HEK293 (cell line): Measurements from ENCODE around the gene F3.

Experiments used
- CTCF ChIA-PET: fragments of 350-600 bp; formaldehyde crosslinking; extraction: SDS; loops from one replicate; lab custom pipeline; 2021; ENCODE audit warnings: antibody characterized with exemption; lab: Yijun Ruan, JAX
- POLR2A ChIA-PET: fragments of 300-600 bp; formaldehyde crosslinking; extraction: SDS; loops from one replicate; lab custom pipeline; 2020; ENCODE audit warnings: antibody characterized with exemption, inconsistent platforms; lab: Yijun Ruan, JAX
- H3K27ac ChIP-seq: fragments of 200-500 bp; sonication (Bioruptor generic); 2 replicates; pipeline ENCODE4 v1.5.1; 2014; ENCODE audit warnings: low read depth, low read length, control low read depth, inconsistent platforms; ENCODE audit errors: extremely low read depth
- H3K36me3 ChIP-seq, 2 experiments: fragments of 200-500 bp in 1 of 2; sonication (Bioruptor generic) in 1 of 2; 1 replicate in 1 of 2; 2 replicates in 1 of 2; pipeline ENCODE4 v1.5.1; 2014 to 2017; ENCODE audit warnings: inconsistent platforms in 2 of 2, low read length in 2 of 2; ENCODE audit not compliant: control insufficient read depth in 2 of 2, insufficient read depth in 1 of 2
- H3K4me1 ChIP-seq: fragments of 200-500 bp; sonication (Bioruptor generic); 2 replicates; pipeline ENCODE4 v1.5.1; 2014; ENCODE audit warnings: mild to moderate bottlenecking, low read length, inconsistent platforms; ENCODE audit not compliant: control insufficient read depth, insufficient read depth
- H3K4me3 ChIP-seq: 2 replicates; pipeline ENCODE4 v1.5.1; 2011; ENCODE audit warnings: low read depth, mild to moderate bottlenecking, control low read depth, low read length, moderate library complexity
- H3K9me3 ChIP-seq: fragments of 200-500 bp; sonication (Bioruptor generic); 2 replicates; pipeline ENCODE4 v1.5.1; 2014; ENCODE audit warnings: low read depth, low read length, inconsistent platforms; ENCODE audit not compliant: control insufficient read depth, insufficient read depth
- FEZF1 ChIP-seq: fragments of 450-650 bp; formaldehyde crosslinking; IDR thresholded peaks from 2 replicates; pipeline ENCODE4 v1.5.1; 2016; ENCODE audit warnings: missing biosample characterization, missing genetic modification characterization
- MYNN ChIP-seq: fragments of 450-650 bp; formaldehyde crosslinking; IDR thresholded peaks from 2 replicates; pipeline ENCODE4 v1.5.1; 2016; ENCODE audit warnings: missing biosample characterization, missing genetic modification characterization, borderline replicate concordance
- OVOL3 ChIP-seq: fragments of 450-650 bp; formaldehyde crosslinking; IDR thresholded peaks from 2 replicates; pipeline ENCODE4 v1.5.1; 2016; ENCODE audit warnings: missing biosample characterization, missing genetic modification characterization
- SP7 ChIP-seq: fragments of 450-650 bp; formaldehyde crosslinking; IDR thresholded peaks from 2 replicates; pipeline ENCODE4 v1.5.1; 2016; ENCODE audit warnings: missing biosample characterization, missing genetic modification characterization
- ZBTB17 ChIP-seq: fragments of 450-650 bp; formaldehyde crosslinking; IDR thresholded peaks from 2 replicates; pipeline ENCODE4 v1.5.1; 2016; ENCODE audit warnings: missing biosample characterization, missing genetic modification characterization
- ZBTB8A ChIP-seq: fragments of 450-650 bp; formaldehyde crosslinking; IDR thresholded peaks from 2 replicates; pipeline ENCODE4 v1.5.1; 2016; ENCODE audit warnings: missing biosample characterization, missing genetic modification characterization
- ZNF292 ChIP-seq: fragments of 450-650 bp; formaldehyde crosslinking; IDR thresholded peaks from 2 replicates; pipeline ENCODE4 v1.5.1; 2016; ENCODE audit warnings: low read depth, missing biosample characterization, missing genetic modification characterization, borderline replicate concordance
- ZNF335 ChIP-seq: fragments of 450-650 bp; formaldehyde crosslinking; conservative IDR thresholded peaks from 2 replicates; pipeline ENCODE4 v1.5.1; 2016; ENCODE audit warnings: missing biosample characterization, missing genetic modification characterization
- ZNF341 ChIP-seq: fragments of 450-650 bp; formaldehyde crosslinking; IDR thresholded peaks from 2 replicates; pipeline ENCODE4; 2016; ENCODE audit warnings: low read depth, missing biosample characterization, missing genetic modification characterization
- ZNF37A ChIP-seq: fragments of 450-650 bp; IDR thresholded peaks from 2 replicates; pipeline ENCODE4 v1.5.1; 2018; ENCODE audit warnings: missing biosample characterization, missing genetic modification characterization
- ZNF558 ChIP-seq: fragments of 450-650 bp; formaldehyde crosslinking; IDR thresholded peaks from 2 replicates; pipeline ENCODE4 v1.5.1; 2016; ENCODE audit warnings: missing biosample characterization, missing genetic modification characterization
- ZNF600 ChIP-seq: fragments of 450-650 bp; formaldehyde crosslinking; IDR thresholded peaks from 2 replicates; pipeline ENCODE4 v1.5.1; 2016; ENCODE audit warnings: missing biosample characterization, missing genetic modification characterization
- ZNF621 ChIP-seq: fragments of 450-650 bp; formaldehyde crosslinking; IDR thresholded peaks from 2 replicates; pipeline ENCODE4 v1.5.1; 2017; ENCODE audit warnings: missing biosample characterization, missing genetic modification characterization
- ZNF670 ChIP-seq: fragments of 450-650 bp; formaldehyde crosslinking; IDR thresholded peaks from 2 replicates; pipeline ENCODE4 v1.5.1; 2016; ENCODE audit warnings: missing biosample characterization, missing genetic modification characterization, low read depth
- TF ChIP-seq, protein P1 (sequence below): fragments of 450-650 bp; formaldehyde crosslinking; IDR thresholded peaks from 2 replicates; pipeline ENCODE4 v1.5.1; 2016; ENCODE audit warnings: missing biosample characterization, missing genetic modification characterization
- TF ChIP-seq, protein P2 (sequence below): fragments of 450-650 bp; formaldehyde crosslinking; IDR thresholded peaks from 2 replicates; pipeline ENCODE4 v1.5.1; 2016; ENCODE audit warnings: missing biosample characterization, missing genetic modification characterization
- TF ChIP-seq, protein P3 (sequence below): fragments of 450-650 bp; formaldehyde crosslinking; IDR thresholded peaks from 2 replicates; pipeline ENCODE4 v1.5.1; 2016; ENCODE audit warnings: missing biosample characterization, missing genetic modification characterization
- TF ChIP-seq, protein P4 (sequence below): fragments of 450-650 bp; formaldehyde crosslinking; IDR thresholded peaks from 2 replicates; pipeline ENCODE4 v1.5.1; 2016; ENCODE audit warnings: missing biosample characterization, missing genetic modification characterization
- TF ChIP-seq, protein P5 (sequence below): fragments of 450-650 bp; IDR thresholded peaks from 2 replicates; pipeline ENCODE4 v1.5.1; 2018; ENCODE audit warnings: missing biosample characterization, missing genetic modification characterization

F3 gene

DNA sequence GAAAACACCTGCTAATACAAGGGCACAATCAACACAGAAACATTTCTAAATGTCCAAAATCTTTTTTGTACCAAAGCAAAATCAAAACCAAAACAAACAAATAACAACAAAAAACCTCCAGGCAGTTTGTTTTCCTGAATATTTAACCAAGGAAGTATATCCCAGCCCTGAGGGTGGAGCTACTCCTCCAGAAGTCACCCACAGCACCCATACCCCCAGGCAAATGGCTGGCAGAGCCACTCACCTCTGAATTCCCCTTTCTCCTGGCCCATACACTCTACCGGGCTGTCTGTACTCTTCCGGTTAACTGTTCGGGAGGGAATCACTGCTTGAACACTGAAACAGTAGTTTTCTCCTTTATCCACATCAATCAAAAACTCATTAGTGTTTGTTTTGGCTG is 9.5 kb downstream of the F3 start (continued):
- TF ChIP-seq, protein P1, sequence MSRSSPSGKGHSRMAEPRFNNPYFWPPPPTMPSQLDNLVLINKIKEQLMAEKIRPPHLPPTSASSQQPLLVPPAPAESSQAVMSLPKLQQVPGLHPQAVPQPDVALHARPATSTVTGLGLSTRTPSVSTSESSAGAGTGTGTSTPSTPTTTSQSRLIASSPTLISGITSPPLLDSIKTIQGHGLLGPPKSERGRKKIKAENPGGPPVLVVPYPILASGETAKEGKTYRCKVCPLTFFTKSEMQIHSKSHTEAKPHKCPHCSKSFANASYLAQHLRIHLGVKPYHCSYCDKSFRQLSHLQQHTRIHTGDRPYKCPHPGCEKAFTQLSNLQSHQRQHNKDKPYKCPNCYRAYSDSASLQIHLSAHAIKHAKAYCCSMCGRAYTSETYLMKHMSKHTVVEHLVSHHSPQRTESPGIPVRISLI (tag by site-specific recombination): no peak
- TF ChIP-seq OVOL3 (tag by site-specific recombination) (no peak), ZBTB8A (tag by site-specific recombination) (no peak), ZNF37A (tag by site-specific recombination) (no peak), ZBTB17 (tag by site-specific recombination) (no peak)

DNA sequence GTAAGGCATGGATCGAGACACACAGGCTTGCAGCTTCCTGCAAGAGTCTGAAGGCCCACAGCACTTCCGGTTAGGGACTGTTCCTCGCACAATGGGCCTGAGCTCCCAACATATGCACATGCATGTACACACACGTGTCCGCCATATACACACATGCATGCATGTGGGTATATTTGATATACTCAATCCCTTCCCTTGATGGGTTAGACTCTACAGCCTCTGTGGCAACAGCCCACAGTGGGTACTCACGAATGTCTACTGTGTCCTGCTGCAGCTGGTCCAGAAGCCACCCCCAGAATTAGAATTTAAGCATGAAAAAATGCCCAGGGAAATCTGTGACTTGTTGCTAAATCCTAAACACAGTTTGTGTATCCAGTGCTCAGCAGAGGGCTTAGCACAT is 9.9 kb downstream of the F3 start:
- TF ChIP-seq, protein P2, sequence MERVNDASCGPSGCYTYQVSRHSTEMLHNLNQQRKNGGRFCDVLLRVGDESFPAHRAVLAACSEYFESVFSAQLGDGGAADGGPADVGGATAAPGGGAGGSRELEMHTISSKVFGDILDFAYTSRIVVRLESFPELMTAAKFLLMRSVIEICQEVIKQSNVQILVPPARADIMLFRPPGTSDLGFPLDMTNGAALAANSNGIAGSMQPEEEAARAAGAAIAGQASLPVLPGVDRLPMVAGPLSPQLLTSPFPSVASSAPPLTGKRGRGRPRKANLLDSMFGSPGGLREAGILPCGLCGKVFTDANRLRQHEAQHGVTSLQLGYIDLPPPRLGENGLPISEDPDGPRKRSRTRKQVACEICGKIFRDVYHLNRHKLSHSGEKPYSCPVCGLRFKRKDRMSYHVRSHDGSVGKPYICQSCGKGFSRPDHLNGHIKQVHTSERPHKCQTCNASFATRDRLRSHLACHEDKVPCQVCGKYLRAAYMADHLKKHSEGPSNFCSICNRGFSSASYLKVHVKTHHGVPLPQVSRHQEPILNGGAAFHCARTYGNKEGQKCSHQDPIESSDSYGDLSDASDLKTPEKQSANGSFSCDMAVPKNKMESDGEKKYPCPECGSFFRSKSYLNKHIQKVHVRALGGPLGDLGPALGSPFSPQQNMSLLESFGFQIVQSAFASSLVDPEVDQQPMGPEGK (tag by site-specific recombination): no peak
- TF ChIP-seq, protein P3, sequence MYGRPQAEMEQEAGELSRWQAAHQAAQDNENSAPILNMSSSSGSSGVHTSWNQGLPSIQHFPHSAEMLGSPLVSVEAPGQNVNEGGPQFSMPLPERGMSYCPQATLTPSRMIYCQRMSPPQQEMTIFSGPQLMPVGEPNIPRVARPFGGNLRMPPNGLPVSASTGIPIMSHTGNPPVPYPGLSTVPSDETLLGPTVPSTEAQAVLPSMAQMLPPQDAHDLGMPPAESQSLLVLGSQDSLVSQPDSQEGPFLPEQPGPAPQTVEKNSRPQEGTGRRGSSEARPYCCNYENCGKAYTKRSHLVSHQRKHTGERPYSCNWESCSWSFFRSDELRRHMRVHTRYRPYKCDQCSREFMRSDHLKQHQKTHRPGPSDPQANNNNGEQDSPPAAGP (tag by site-specific recombination): no peak
- no peak for TF ChIP-seq ZNF670 (tag by site-specific recombination)
- no peak for TF ChIP-seq ZNF621 (tag by site-specific recombination)
- no peak for TF ChIP-seq FEZF1 (tag by site-specific recombination)
- no peak for TF ChIP-seq ZNF600 (tag by site-specific recombination)
- TF ChIP-seq, protein P4, sequence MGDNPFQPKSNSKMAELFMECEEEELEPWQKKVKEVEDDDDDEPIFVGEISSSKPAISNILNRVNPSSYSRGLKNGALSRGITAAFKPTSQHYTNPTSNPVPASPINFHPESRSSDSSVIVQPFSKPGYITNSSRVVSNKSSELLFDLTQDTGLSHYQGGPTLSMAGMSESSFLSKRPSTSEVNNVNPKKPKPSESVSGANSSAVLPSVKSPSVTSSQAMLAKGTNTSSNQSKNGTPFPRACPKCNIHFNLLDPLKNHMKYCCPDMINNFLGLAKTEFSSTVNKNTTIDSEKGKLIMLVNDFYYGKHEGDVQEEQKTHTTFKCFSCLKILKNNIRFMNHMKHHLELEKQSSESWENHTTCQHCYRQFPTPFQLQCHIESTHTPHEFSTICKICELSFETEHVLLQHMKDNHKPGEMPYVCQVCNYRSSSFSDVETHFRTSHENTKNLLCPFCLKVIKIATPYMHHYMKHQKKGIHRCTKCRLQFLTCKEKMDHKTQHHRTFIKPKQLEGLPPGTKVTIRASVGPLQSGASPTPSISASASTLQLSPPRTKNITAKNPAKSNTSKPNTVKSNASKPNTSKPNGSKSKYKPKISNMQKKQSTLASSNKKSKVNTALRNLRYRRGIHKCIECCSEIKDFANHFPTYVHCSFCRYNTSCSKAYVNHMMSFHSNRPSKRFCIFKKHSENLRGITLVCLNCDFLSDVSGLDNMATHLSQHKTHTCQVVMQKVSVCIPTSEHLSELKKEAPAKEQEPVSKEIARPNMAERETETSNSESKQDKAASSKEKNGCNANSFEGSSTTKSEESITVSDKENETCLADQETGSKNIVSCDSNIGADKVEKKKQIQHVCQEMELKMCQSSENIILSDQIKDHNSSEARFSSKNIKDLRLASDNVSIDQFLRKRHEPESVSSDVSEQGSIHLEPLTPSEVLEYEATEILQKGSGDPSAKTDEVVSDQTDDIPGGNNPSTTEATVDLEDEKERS (tag by site-specific recombination): no peak
- TF ChIP-seq SP7: no peak
- TF ChIP-seq ZNF341 (tag by site-specific recombination): no peak
- no peak for TF ChIP-seq ZNF335 (tag by site-specific recombination)
- no peak for TF ChIP-seq MYNN (tag by site-specific recombination)
- no peak for TF ChIP-seq ZNF558 (tag by site-specific recombination)
- TF ChIP-seq, protein P5, sequence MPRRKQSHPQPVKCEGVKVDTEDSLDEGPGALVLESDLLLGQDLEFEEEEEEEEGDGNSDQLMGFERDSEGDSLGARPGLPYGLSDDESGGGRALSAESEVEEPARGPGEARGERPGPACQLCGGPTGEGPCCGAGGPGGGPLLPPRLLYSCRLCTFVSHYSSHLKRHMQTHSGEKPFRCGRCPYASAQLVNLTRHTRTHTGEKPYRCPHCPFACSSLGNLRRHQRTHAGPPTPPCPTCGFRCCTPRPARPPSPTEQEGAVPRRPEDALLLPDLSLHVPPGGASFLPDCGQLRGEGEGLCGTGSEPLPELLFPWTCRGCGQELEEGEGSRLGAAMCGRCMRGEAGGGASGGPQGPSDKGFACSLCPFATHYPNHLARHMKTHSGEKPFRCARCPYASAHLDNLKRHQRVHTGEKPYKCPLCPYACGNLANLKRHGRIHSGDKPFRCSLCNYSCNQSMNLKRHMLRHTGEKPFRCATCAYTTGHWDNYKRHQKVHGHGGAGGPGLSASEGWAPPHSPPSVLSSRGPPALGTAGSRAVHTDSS: no peak
- TF ChIP-seq ZNF292 (tag by site-specific recombination): no peak
- no peaks in the 10 kb centered on the region for H3K9me3 ChIP-seq
- no peak overlapping the region for H3K4me3 ChIP-seq
- POLR2A ChIA-PET: no interaction called here
- no peak overlapping the region for H3K27ac ChIP-seq
- no peaks in the 10 kb centered on the region for H3K4me1 ChIP-seq
- CTCF ChIA-PET: interaction anchor here (0.6 to 6.5 kb wide), 5 partner anchors 10 to 510 kb away, joined by 3 to 48 read pairs (median 4); no protein-coding TSS in a partner anchor
- peaks cover 0 to 56% of the 10 kb centered on the region in 2 experiments for H3K36me3 ChIP-seq
